Measurements from ENCODE around the gene RNGTT. TPM values are rescaled to one million over a fixed set of nuclear protein-coding genes. Genes with fewer than 3 reads are reported as not detected.

Gene RNGTT
- total and polyA plus RNA-seq, 12 donors: 3.1 to 10.9 (median 8.6) TPM

DNA sequence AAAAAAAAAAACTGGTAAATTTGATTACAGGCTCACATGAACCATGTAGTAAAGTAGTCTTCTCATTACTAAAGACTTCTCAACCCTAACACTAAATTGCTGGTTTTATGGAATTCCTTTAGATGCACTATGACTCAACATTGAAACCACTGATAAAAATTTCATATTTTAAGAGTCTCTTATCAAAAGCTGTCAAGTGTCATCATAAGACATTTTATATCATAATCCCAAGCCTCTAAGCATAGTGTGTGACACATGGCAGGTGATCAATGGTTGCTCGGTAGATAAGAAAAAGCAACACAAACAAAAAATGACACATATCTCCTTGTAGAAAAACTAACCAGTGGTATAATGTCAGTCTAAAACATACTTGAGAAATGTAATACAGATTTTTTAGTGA, 258.4 kb downstream of the RNGTT start:
- WGBS, 2 donors: 54 to 64% methylated on average over 1 of the region's 1 CpG
- no peaks in the 10 kb centered on the region for H3K27me3 ChIP-seq
- TF ChIP-seq, protein P1, sequence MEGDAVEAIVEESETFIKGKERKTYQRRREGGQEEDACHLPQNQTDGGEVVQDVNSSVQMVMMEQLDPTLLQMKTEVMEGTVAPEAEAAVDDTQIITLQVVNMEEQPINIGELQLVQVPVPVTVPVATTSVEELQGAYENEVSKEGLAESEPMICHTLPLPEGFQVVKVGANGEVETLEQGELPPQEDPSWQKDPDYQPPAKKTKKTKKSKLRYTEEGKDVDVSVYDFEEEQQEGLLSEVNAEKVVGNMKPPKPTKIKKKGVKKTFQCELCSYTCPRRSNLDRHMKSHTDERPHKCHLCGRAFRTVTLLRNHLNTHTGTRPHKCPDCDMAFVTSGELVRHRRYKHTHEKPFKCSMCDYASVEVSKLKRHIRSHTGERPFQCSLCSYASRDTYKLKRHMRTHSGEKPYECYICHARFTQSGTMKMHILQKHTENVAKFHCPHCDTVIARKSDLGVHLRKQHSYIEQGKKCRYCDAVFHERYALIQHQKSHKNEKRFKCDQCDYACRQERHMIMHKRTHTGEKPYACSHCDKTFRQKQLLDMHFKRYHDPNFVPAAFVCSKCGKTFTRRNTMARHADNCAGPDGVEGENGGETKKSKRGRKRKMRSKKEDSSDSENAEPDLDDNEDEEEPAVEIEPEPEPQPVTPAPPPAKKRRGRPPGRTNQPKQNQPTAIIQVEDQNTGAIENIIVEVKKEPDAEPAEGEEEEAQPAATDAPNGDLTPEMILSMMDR (IDR thresholded peaks at IDR 0.05): no peak
- DNase-seq: no peak
- no peaks in the 10 kb centered on the region for H3K36me3 ChIP-seq
- no peak overlapping the region for H3K27ac ChIP-seq
- no peak for ATAC-seq
- H3K9me3 ChIP-seq: no peaks in the 10 kb centered on the region
- H3K4me3 ChIP-seq: no peak overlapping the region
- intact Hi-C loops (cut with DNase I): no loop called here
- H3K4me1 ChIP-seq: no peaks in the 10 kb centered on the region

DNA sequence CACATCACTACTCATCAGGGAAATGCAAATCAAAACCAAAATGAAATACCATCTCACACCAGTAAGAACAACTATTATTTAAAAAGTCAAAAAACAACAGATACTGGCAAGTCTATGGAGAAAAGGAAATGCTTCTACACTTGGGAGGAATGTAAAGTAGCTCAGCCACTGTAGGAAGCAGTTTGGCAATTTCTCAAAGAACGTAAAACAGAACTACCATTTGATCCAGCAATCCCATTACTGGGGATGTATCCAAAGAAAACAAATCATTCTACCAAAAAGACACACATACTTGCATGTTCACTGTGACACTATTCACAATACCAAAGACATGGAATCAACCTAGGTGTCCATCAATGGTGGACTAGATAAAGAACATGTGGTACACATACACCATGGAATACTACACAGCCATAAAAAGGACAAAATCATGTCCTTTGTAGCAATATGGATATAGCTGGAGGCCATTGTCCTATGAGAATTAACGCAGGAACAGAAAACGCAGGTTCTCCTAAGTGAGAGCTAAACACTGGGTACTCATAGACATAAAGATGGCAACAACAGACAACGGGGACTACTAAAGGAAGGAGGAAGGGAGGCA, 260.4 kb downstream of the RNGTT start:
- no peak overlapping the region for H3K4me3 ChIP-seq
- no peaks in the 10 kb centered on the region for H3K27me3 ChIP-seq
- no peak overlapping the region for H3K27ac ChIP-seq
- no peak for DNase-seq
- 92 to 93% methylated on average over 4 of the region's 4 CpGs for WGBS, 2 donors
- H3K4me1 ChIP-seq: no peaks in the 10 kb centered on the region
- ATAC-seq: no peak
- no peaks in the 10 kb centered on the region for H3K9me3 ChIP-seq
- TF ChIP-seq, protein P1 (IDR thresholded peaks at IDR 0.05): no peak
- intact Hi-C loops (cut with DNase I): no loop called here
- H3K36me3 ChIP-seq: no peaks in the 10 kb centered on the region

DNA sequence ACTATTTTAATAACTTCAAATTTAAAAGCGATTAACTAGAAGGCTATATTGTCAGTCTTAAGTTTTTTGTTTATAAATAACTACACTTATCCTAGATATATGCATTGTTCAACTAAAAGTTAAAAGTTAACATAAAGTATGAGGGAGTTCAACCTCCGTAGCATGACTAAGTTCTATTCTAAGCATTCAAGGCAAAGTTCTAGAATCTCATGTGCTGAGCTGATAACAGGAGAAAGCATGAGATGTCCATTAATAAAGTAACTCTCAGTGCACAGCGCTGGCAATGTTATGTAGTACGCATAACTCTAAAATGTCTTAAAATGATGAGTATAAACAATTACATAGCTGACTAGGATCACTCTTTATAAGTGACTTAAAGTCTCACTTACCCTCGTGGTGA, 264.8 kb downstream of the RNGTT start:
- Histone ChIP-seq H3K4me3 (no peak overlapping the region), H3K27me3 (no peaks in the 10 kb centered on the region), H3K4me1 (no peaks in the 10 kb centered on the region), H3K36me3 (no peaks in the 10 kb centered on the region), H3K9me3 (peaks cover 0 to 17% (median 8%) of the 10 kb centered on the region in 11 donors), H3K27ac (no peak overlapping the region)
- no peak for ATAC-seq
- TF ChIP-seq, protein P1 (IDR thresholded peaks at IDR 0.05): no peak
- WGBS, 2 donors: 84 to 88% methylated on average over 5 of the region's 5 CpGs
- intact Hi-C loops (cut with DNase I): no loop called here
- DNase-seq: no peak

GRCh38 chr6:88695937-88696336, 267.5 kb downstream of the RNGTT start:
- Histone ChIP-seq H3K27ac (no peak overlapping the region), H3K4me1 (no peaks in the 10 kb centered on the region), H3K36me3 (no peaks in the 10 kb centered on the region), H3K27me3 (no peaks in the 10 kb centered on the region), H3K4me3 (no peak overlapping the region), H3K9me3 (peaks cover 0 to 17% (median 8%) of the 10 kb centered on the region in 11 donors)
- DNase-seq: no peak
- TF ChIP-seq, protein P1 (IDR thresholded peaks at IDR 0.05): no peak
- intact Hi-C loops (cut with DNase I): no loop called here
- no peak for ATAC-seq
- WGBS, 2 donors: 94 to 97% methylated on average over 4 of the region's 4 CpGs

Measured in heart right ventricle (tissue), 16 donors.